ENCODE data around the gene OR11H6. TPM values are rescaled to one million over a fixed set of nuclear protein-coding genes. Genes with fewer than 3 reads are reported as not detected.
"Not testable (repeated sequence)": the region's sequence is repeated elsewhere in the genome, so short reads cannot be mapped to it uniquely, and the experiment has no call there.

The OR11H6 gene
- total RNA-seq, 4 donors from 2014 or later: not detected

DNA sequence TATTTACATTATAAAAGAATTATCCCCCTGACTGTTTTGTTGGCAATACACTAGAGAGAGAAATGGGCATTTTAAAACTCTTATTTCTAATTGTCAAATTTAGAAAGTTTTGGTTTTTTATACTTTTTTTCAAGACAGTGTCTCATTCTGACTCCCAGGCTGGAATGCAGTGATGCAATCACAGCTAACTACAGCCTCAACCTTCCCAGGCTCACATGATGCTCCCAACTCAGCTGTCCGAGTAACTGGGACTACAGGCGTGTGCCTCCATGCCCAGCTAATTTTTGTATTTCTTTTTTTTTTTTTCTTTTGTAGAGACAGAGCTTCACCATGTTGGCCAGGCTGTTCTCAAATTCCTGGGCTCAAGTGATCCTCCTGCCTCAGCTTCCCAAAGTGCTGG lies 8.3 kb upstream of the OR11H6 start:
- TF ChIP-seq, protein P1, sequence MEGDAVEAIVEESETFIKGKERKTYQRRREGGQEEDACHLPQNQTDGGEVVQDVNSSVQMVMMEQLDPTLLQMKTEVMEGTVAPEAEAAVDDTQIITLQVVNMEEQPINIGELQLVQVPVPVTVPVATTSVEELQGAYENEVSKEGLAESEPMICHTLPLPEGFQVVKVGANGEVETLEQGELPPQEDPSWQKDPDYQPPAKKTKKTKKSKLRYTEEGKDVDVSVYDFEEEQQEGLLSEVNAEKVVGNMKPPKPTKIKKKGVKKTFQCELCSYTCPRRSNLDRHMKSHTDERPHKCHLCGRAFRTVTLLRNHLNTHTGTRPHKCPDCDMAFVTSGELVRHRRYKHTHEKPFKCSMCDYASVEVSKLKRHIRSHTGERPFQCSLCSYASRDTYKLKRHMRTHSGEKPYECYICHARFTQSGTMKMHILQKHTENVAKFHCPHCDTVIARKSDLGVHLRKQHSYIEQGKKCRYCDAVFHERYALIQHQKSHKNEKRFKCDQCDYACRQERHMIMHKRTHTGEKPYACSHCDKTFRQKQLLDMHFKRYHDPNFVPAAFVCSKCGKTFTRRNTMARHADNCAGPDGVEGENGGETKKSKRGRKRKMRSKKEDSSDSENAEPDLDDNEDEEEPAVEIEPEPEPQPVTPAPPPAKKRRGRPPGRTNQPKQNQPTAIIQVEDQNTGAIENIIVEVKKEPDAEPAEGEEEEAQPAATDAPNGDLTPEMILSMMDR (IDR thresholded peaks at IDR 0.05): no peak
- TF ChIP-seq POLR2AphosphoS5 (IDR thresholded peaks at IDR 0.05) (no peak), EP300 (IDR thresholded peaks at IDR 0.05) (no peak), POLR2A (IDR thresholded peaks at IDR 0.05) (no peak)
- no peak overlapping the region for H3K4me3 ChIP-seq
- no peak overlapping the region for H3K27ac ChIP-seq
- DNase-seq (ENCODE audit: low spot score in 2 of 2): no peak
- WGBS: 86% methylated on average over 2 of the region's 2 CpGs
- no peaks in the 10 kb centered on the region for H3K4me1 ChIP-seq
- no peaks in the 10 kb centered on the region for H3K36me3 ChIP-seq
- no peaks in the 10 kb centered on the region for H3K27me3 ChIP-seq
- H3K9me3 ChIP-seq: no peaks in the 10 kb centered on the region

DNA sequence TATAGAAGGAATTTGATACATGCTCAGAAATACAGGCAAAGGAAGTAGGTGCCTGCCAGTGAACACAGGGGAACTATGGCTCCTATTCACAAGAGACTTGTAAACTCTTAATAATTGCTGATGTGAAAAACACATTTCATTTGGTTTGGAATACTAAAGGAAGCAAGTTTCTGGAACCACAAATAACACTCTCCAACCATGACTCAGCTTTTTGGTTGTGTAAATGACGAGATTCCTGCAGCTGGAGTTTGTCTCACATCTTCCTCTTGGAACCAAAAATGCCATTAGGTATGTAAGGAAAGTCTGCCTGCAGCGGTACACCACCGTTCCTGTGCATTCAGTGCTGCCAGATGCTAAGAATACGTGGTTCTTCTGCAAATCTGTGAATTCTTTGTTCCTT lies 4.5 kb upstream of the OR11H6 start:
- H3K27ac ChIP-seq: no peak overlapping the region
- no peak overlapping the region for H3K4me3 ChIP-seq
- WGBS: 56% methylated on average over 4 of the region's 4 CpGs
- H3K4me1 ChIP-seq: no peaks in the 10 kb centered on the region
- no peaks in the 10 kb centered on the region for H3K27me3 ChIP-seq
- no peaks in the 10 kb centered on the region for H3K36me3 ChIP-seq
- H3K9me3 ChIP-seq: no peaks in the 10 kb centered on the region
- no peak for DNase-seq (ENCODE audit: low spot score in 2 of 2)
- no peak for TF ChIP-seq EP300 (IDR thresholded peaks at IDR 0.05)
- TF ChIP-seq, protein P1 (IDR thresholded peaks at IDR 0.05): no peak
- TF ChIP-seq POLR2AphosphoS5 (IDR thresholded peaks at IDR 0.05): no peak
- TF ChIP-seq POLR2A (IDR thresholded peaks at IDR 0.05): no peak

DNA sequence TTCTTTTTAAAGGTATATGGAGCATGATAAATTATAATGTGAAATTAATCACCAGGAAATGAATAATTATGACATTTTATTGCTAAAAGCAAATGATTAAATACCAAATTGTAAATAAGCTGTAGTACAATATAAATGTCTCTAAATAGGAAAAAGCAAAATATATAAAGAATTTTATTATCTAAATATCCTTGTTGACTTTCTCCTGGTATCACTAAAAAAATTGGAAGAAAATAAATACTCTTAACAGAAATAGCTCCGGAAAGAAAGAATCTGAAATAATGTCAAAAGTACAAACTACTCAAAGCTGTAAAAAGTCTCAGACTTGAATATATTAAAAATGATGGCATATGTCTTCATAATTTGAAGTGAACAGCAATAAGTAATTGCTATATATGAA lies 5.2 kb downstream of the OR11H6 start, which contains the start of gene OR11H7:
OR11H7 (plus strand) TSS at position 301 of the 400 bp plus-strand sequence.
- H3K27ac ChIP-seq: no peak within 1 kb of the TSS
- TF ChIP-seq POLR2A (IDR thresholded peaks at IDR 0.05) (no peak), EP300 (IDR thresholded peaks at IDR 0.05) (no peak), POLR2AphosphoS5 (IDR thresholded peaks at IDR 0.05) (no peak)
- TF ChIP-seq, protein P1 (IDR thresholded peaks at IDR 0.05): no peak
- 79% methylated on average over 1 of the region's 1 CpG for WGBS

DNA sequence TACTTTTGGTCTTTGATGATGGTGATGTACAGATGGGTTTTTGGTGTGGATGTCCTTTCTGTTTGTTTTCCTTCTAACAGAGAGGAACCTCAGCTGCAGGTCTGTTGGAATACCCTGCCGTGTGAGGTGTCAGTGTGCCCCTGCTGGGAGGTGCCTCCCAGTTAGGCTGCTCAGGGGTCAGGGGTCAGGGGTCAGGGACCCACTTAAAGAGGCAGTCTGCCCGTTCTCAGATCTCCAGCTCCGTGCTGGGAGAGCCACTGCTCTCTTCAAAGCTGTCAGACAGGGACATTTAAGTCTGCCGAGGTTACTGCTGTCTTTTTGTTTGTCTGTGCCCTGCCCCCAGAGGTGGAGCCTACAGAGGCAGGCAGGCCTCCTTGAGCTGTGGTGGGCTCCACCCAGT lies 11.9 kb downstream of the OR11H6 start:
- H3K36me3 ChIP-seq; DNase-seq (ENCODE audit: low spot score in 2 of 2); H3K9me3 ChIP-seq; H3K27me3 ChIP-seq; H3K4me3 ChIP-seq; H3K4me1 ChIP-seq; H3K27ac ChIP-seq: not testable (repeated sequence)
- no CpG with 5 or more reads among the region's 4 CpGs for WGBS

More for the DNA sequence above, 5.2 kb downstream of the OR11H6 start, which contains the start of gene OR11H7:
- Histone ChIP-seq H3K36me3 (no peaks in the 10 kb centered on the region), H3K9me3 (no peaks in the 10 kb centered on the region), H3K4me1 (no peaks in the 10 kb centered on the region), H3K27me3 (no peaks in the 10 kb centered on the region), H3K4me3 (no peak within 1 kb of the TSS)
- no peak for DNase-seq (ENCODE audit: low spot score in 2 of 2)

DNA sequence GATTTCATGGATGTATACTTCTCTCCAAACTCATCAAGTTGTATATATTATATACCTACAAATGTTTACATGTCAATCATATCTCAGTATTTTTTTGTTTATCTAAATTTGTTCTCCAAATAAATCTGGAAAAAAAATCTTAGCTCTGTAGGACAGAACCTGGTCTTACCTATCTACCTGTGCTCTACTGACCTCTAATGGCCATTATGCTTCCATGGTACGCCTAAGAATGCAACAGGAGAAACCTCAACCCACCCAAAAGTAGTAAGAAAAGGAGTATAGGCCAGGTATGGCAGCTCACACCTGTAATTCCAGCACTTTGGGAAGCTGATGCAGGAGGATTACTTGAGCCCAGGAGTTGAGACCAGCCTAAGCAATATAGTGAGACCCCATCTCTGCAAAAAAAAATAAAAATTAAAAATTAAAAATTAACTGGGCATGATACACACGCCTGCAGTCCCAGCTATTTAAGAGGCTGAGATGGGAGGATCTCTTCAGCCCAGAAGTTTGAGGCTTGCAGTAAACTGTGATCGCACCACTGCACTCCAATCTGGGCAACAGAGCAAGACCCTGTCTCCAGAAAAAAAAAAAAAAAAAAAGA lies 24.2 kb downstream of the OR11H6 start:
- no peaks in the 10 kb centered on the region for H3K4me1 ChIP-seq
- H3K4me3 ChIP-seq: no peak overlapping the region
- DNase-seq (ENCODE audit: low spot score in 2 of 2): no peak
- no peaks in the 10 kb centered on the region for H3K36me3 ChIP-seq
- 66% methylated on average over 3 of the region's 3 CpGs for WGBS
- H3K27ac ChIP-seq: no peak overlapping the region
- H3K9me3 ChIP-seq: peaks cover 2% of the 10 kb centered on the region
- H3K27me3 ChIP-seq: no peaks in the 10 kb centered on the region
- TF ChIP-seq EP300 (IDR thresholded peaks at IDR 0.05) (no peak), POLR2AphosphoS5 (IDR thresholded peaks at IDR 0.05) (no peak)
- TF ChIP-seq, protein P1 (IDR thresholded peaks at IDR 0.05): no peak

DNA sequence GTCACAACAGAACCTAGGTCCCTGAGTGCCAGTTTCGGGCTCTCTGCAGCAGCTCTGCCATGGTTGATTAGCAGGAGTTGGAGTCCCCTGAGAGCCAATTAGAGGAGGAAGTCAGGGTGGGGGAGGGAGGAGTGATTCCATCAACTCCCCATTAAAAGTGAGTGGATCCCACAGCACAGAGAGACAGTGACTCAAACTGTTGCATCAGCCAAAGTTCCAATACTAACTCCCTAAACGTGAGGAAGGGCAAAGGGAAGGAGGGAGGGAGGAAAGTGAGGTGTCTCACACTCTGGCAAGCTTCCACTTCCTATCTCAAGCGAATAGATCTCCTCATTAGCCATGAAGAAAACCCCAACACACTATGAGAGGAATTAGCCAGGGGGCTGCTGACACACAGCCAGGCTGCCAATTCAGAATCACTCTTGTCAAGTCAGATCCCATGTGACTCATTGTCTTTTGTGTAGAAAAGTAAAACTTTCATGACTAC lies 39.2 kb downstream of the OR11H6 start:
- H3K27ac ChIP-seq: no peak overlapping the region
- 46% methylated on average over 3 of the region's 3 CpGs for WGBS

DNA sequence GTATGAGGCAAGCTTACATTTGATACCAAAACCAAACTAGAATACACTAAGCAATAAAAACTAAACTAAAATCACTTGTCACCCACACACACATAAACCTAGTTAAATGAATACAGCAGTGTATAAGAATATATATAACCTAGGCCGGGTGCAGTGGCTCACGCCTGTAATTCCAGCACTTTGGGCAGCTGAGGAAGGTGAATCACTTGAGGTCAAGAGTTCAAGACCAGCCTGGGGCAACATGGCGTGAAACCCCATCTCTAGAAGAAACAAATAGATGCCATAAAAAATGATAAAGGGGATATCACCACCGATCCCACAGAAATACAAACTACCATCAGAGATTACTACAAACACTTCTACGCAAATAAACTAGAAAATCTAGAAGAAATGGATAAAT lies 40.9 kb downstream of the OR11H6 start:
- 91% methylated on average over 5 of the region's 5 CpGs for WGBS
- H3K36me3 ChIP-seq; DNase-seq (ENCODE audit: low spot score in 2 of 2); H3K27ac ChIP-seq; H3K4me3 ChIP-seq; H3K4me1 ChIP-seq; H3K9me3 ChIP-seq; H3K27me3 ChIP-seq: not testable (repeated sequence)

More for the DNA sequence above, 39.2 kb downstream of the OR11H6 start:
- H3K27me3 ChIP-seq: no peaks in the 10 kb centered on the region
- no peaks in the 10 kb centered on the region for H3K9me3 ChIP-seq
- no peaks in the 10 kb centered on the region for H3K4me1 ChIP-seq
- no peak for DNase-seq (ENCODE audit: low spot score in 2 of 2)
- H3K4me3 ChIP-seq: no peak overlapping the region
- TF ChIP-seq, protein P1 (IDR thresholded peaks at IDR 0.05): no peak
- TF ChIP-seq POLR2AphosphoS5 (IDR thresholded peaks at IDR 0.05): no peak
- TF ChIP-seq POLR2A (IDR thresholded peaks at IDR 0.05): no peak
- no peak for TF ChIP-seq EP300 (IDR thresholded peaks at IDR 0.05)
- no peaks in the 10 kb centered on the region for H3K36me3 ChIP-seq
